Fibroblast of lung (primary cell): ENCODE results near the gene LSS. TPM values are rescaled to one million over a fixed set of nuclear protein-coding genes. Genes with fewer than 3 reads are reported as not detected.
"Not testable (repeated sequence)": the region's sequence is repeated elsewhere in the genome, so short reads cannot be mapped to it uniquely, and the experiment has no call there.

Experiments
- DNase-seq, 2 donors: peaks; one replicate each; pipeline versions ENCODE4 v3.0.0 to v3.0.0-alpha.2; 2010; ENCODE audit warnings: low read depth in 2 of 2
- H2AFZ ChIP-seq: 2 replicates; pipeline ENCODE4 v1.5.1; 2012; ENCODE audit warnings: low read length, control low read depth, inconsistent platforms
- H3K27ac ChIP-seq: 2 replicates; pipeline ENCODE4 v1.5.1; 2011; ENCODE audit warnings: low read length, control low read depth; ENCODE audit not compliant: insufficient read depth
- H3K27me3 ChIP-seq: 2 replicates; pipeline ENCODE4 v1.5.1; 2011; ENCODE audit warnings: mild to moderate bottlenecking, low read length; ENCODE audit not compliant: control insufficient read depth, insufficient read depth
- H3K36me3 ChIP-seq: 2 replicates; pipeline ENCODE4 v1.5.1; 2011; ENCODE audit warnings: low read length; ENCODE audit not compliant: control insufficient read depth, insufficient read depth
- H3K4me1 ChIP-seq: 2 replicates; pipeline ENCODE4 v1.5.1; 2011; ENCODE audit warnings: low read length; ENCODE audit not compliant: control insufficient read depth, insufficient read depth; ENCODE audit errors: extremely low read depth
- H3K4me2 ChIP-seq: 2 replicates; pipeline ENCODE4 v1.5.1; 2011; ENCODE audit warnings: low read length, control low read depth; ENCODE audit not compliant: insufficient read depth; ENCODE audit errors: extremely low read depth
- H3K4me3 ChIP-seq, 4 experiments: fragments of 200-600 bp in 1 of 4; sonication (generic) in 1 of 4; replicated peaks in 1 of 4; 2 replicates each; pipeline ENCODE4 v1.5.1; 2011 to 2016; ENCODE audit warnings: low read length in 4 of 4, low read depth in 3 of 4, mild to moderate bottlenecking in 3 of 4, control low read depth in 2 of 4, inconsistent platforms in 1 of 4, mixed read lengths in 1 of 4; ENCODE audit not compliant: insufficient read depth in 1 of 4; ENCODE audit errors: control extremely low read depth in 1 of 4
- H3K79me2 ChIP-seq: 2 replicates; pipeline ENCODE4 v1.5.1; 2012; ENCODE audit warnings: mild to moderate bottlenecking, low read length, inconsistent platforms; ENCODE audit not compliant: control insufficient read depth, insufficient read depth
- H3K9ac ChIP-seq: 2 replicates; pipeline ENCODE4 v1.5.1; 2011; ENCODE audit warnings: mild to moderate bottlenecking, low read length, control low read depth; ENCODE audit not compliant: insufficient read depth
- H3K9me3 ChIP-seq: 2 replicates; pipeline ENCODE4 v1.5.1; 2012; ENCODE audit warnings: low read depth, low read length; ENCODE audit not compliant: control insufficient read depth, insufficient read depth
- H4K20me1 ChIP-seq: 2 replicates; pipeline ENCODE4 v1.5.1; 2011; ENCODE audit warnings: low read length; ENCODE audit not compliant: control insufficient read depth, insufficient read depth; ENCODE audit errors: extremely low read depth
- EZH2 ChIP-seq: IDR thresholded peaks from 2 replicates; pipeline ENCODE4 v1.5.1; 2012; ENCODE audit warnings: low read length, control low read depth, mild to moderate bottlenecking; ENCODE audit errors: missing control alignments
- polyA plus RNA-seq, 2 donors: library from polyadenylated mRNA; depleted of rRNA in 1 of 2; stranded (reverse) in 1 of 2; unstranded in 1 of 2; fragments of >200 nt; gene quantifications; 2 replicates each; pipeline ENCODE4 v1.2.1, GENCODE V29; 2011 to 2012; ENCODE audit warnings: missing spikeins in 1 of 2
- total RNA-seq: library from RNA; depleted of rRNA; stranded (reverse); fragments of >200 nt; gene quantifications from 2 replicates; pipeline ENCODE4 v1.2.1, GENCODE V29; 2014
- TF ChIP-seq, protein P1 (sequence below), 2 donors: IDR thresholded peaks in 1 of 2; conservative IDR thresholded peaks in 1 of 2; 1 replicate in 1 of 2; 2 replicates in 1 of 2; pipeline ENCODE4 v1.5.1; 2011 to 2012; ENCODE audit warnings: low read length in 2 of 2, control low read depth in 1 of 2, inconsistent platforms in 1 of 2, low read depth in 1 of 2, mild to moderate bottlenecking in 1 of 2

LSS gene
- total and polyA plus RNA-seq, 2 donors (not counting 1 experiment from before 2014, with no cell fraction given) = 97.6 to 252 TPM

- no peak overlapping the region for H2AFZ ChIP-seq
- peak overlapping the region; percentile 62 for H3K27ac ChIP-seq
- peak overlapping the region; percentile 80 to 98 (median 86) for H3K4me3 ChIP-seq
- peaks cover 10% of the 10 kb centered on the region for H3K36me3 ChIP-seq
- TF ChIP-seq, protein P1, sequence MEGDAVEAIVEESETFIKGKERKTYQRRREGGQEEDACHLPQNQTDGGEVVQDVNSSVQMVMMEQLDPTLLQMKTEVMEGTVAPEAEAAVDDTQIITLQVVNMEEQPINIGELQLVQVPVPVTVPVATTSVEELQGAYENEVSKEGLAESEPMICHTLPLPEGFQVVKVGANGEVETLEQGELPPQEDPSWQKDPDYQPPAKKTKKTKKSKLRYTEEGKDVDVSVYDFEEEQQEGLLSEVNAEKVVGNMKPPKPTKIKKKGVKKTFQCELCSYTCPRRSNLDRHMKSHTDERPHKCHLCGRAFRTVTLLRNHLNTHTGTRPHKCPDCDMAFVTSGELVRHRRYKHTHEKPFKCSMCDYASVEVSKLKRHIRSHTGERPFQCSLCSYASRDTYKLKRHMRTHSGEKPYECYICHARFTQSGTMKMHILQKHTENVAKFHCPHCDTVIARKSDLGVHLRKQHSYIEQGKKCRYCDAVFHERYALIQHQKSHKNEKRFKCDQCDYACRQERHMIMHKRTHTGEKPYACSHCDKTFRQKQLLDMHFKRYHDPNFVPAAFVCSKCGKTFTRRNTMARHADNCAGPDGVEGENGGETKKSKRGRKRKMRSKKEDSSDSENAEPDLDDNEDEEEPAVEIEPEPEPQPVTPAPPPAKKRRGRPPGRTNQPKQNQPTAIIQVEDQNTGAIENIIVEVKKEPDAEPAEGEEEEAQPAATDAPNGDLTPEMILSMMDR (conservative IDR thresholded peaks at IDR 0.05 in 1 of 2, IDR thresholded peaks at IDR 0.05 in 1 of 2; ENCODE audit: low read depth in 1 of 2, low read length in 2 of 2) = no peak
- TF ChIP-seq EZH2 = no peak
- peak; percentile 27 to 60 for DNase-seq
- peak overlapping the region; percentile 41 for H3K9ac ChIP-seq
- H3K27me3 ChIP-seq = no peaks in the 10 kb centered on the region
- H3K79me2 ChIP-seq = peaks cover 59% of the 10 kb centered on the region
- H3K9me3 ChIP-seq = no peaks in the 10 kb centered on the region
- H3K4me2 ChIP-seq = peak overlapping the region; percentile 96
- H3K4me1 ChIP-seq = peaks cover 9% of the 10 kb centered on the region
- H4K20me1 ChIP-seq = no peaks in the 10 kb centered on the region
Measured at GRCh38 chr21:46226920-46227599, 1.5 kb downstream of the LSS start.

DNA sequence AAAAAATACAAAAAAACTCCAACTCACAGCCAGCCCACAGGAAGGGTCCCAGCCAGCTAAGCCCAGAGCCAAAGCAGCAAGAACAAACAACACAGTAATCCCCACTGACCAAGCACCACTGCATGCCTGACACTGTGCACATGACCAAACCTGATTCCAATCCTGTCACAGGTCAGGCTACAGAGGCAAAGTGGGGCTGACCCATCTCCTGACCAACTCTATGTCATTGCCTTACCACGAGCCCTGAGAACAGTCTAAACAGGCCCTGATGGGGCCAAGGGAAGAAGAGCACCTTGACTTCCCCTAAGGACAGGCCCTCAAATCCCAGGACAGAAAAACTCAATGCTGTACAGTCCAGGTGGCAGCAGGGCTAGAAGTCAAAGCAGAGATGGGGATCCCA lies 2.4 kb downstream of the LSS start:
- Histone ChIP-seq H3K4me3 (peak overlapping the region; percentile 80 to 98 (median 86)), H4K20me1 (no peaks in the 10 kb centered on the region), H3K27me3 (no peaks in the 10 kb centered on the region), H3K79me2 (peaks cover 68% of the 10 kb centered on the region), H3K9ac (peak overlapping the region; percentile 36), H3K27ac (peak overlapping the region; percentile 17), H3K4me1 (peaks cover 9% of the 10 kb centered on the region), H3K9me3 (no peaks in the 10 kb centered on the region), H3K4me2 (peak overlapping the region; percentile 96), H2AFZ (no peak overlapping the region), H3K36me3 (peaks cover 17% of the 10 kb centered on the region)
- DNase-seq = no peak
- no peak for TF ChIP-seq EZH2
- TF ChIP-seq, protein P1 (conservative IDR thresholded peaks at IDR 0.05 in 1 of 2, IDR thresholded peaks at IDR 0.05 in 1 of 2; ENCODE audit: low read depth in 1 of 2, low read length in 2 of 2) = no peak

DNA sequence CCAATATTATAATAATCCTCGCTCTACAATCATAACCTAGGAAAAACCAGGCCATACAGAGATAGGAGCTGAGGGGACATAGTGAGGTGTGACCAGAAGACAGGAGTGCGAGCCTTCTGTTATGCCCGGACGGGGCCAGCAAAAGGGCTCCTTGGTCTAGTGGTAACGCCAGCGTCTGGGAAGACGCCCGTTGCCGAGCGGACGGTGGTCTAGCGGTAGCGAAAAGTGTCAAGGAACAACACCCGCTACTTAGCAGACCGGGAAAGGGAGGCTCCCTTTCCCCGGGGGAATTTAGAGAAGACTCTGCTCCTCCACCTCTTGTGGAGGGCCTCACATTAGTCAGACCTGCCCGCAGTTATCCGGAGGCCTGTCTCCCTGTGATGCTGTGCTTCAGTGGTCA lies 4.9 kb downstream of the LSS start:
- H3K9ac ChIP-seq, H4K20me1 ChIP-seq, H2AFZ ChIP-seq, H3K9me3 ChIP-seq, H3K27me3 ChIP-seq, H3K4me3 ChIP-seq, H3K4me1 ChIP-seq, DNase-seq, H3K4me2 ChIP-seq, H3K27ac ChIP-seq: not testable (repeated sequence)
- peaks cover 85% of the 10 kb centered on the region for H3K79me2 ChIP-seq
- H3K36me3 ChIP-seq = peaks cover 34% of the 10 kb centered on the region
